Muscle of back (tissue), 11 donors: ENCODE results near the gene LSM14B. TPM values are rescaled to one million over a fixed set of nuclear protein-coding genes. Genes with fewer than 3 reads are reported as not detected.
A peak's percentile ranks its signal among the peaks of the same experiment; 100 is the strongest.
"Not testable (repeated sequence)": the region's sequence is repeated elsewhere in the genome, so short reads cannot be mapped to it uniquely, and the experiment has no call there.

Experiments
- DNase-seq, 3 donors: peaks; one replicate each; pipeline versions ENCODE4 v3.0.0 to v3.0.0-alpha.2; 2013
- polyA plus RNA-seq, 10 donors: library from polyadenylated mRNA; unstranded; fragments of 120-200 nt; gene quantifications; one replicate each; pipeline ENCODE4 v1.2.1, GENCODE V29; 2013; ENCODE audit not compliant: insufficient read length in 10 of 10

The LSM14B gene
- polyA plus RNA-seq, 10 donors, result 60.9 to 93.3 (median 79.6) TPM

DNA sequence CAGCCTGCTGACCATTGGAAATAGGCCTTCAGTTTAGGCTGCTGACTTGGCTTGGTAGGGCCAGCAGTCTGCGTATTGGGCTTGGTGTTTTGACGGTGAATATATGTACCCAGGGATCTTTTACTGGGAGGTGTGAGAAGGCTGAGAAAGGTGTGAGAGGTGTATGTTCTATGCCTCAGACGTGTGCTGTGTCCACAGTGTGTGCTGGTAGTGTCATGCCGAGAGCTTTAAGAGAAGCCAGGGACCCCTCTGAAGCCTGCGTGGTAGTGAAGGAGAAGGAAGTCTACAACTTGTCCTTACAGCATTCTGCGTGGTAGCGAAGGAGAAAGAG lies 23.4 kb downstream of the LSM14B start:
- DNase-seq, result no peak

DNA sequence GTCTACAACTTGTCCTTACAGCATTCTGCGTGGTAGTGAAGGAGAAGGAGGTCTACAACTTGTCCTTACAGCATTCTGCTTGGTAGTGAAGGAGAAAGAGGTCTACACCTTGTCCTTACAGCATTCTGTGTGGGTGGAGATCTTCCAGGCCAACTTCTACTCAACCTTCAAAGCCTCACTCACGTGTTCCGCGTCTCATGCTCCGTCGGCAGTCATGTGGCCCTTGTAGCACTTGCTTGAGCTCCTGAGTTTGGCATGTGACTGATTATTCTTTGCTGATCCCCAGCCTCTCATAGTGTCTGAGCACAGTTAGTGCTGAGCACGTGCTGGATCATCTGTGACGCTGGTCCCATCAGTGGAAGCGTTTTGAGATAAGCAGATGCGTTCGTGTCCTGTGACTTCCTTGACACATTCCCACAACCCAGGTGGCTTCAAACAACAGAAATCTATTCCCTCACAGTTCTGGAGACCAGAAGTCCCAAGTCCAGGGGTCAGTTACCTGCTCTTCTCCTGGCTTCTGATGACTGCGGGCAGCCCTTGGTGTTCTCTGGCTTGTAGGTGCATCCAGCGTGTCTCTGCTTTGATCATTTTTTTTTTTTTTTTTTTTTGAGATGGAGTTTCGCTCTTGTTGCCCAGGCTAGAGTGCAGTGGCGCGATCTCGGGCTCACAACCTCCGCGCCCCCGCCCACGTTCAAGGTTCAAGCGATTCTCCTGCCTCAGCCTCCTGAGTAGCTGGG lies 23.9 kb downstream of the LSM14B start:
- DNase-seq, result no peak

DNA sequence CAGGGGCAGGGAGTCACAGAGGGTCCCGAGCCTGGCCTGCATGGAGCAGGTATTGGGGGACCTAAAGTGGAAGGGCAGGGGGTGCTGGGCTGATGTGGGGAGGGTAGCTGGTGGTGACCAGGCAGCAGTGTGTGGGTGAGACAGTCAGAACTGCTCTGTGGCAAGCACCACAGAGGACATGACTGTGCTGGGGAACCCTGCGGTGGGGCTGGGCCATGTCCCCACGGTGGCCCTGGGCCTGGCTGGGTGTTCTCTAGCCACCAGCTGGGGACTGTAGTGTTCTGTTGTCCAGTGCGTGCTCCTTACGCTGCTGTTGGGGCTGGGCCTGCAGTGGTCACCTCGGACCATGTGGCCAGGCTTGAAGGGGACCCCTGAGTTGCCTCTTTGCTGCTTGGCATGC lies 24.9 kb downstream of the LSM14B start:
- DNase-seq, result no peak

DNA sequence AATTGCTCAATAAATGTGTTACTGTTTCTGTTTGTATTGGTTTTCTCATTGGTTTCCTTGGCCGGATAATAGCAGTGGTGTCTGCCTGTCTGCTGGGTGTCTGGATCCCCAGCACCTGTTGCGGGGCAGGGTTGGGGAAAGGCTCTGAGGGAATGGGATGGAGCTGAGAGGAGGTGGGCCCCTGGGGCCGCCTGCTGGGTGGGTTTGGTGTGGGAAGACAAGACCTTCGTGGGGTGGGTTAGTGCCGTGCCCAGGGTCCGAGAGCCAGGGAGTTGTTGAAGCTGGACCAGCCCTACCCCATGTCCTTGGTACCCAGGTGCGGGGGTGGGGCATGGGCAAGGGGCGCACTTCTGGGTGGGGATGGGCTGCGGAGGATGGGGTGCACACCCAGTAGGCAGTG lies 25.3 kb downstream of the LSM14B start:
- DNase-seq, result no peak

DNA sequence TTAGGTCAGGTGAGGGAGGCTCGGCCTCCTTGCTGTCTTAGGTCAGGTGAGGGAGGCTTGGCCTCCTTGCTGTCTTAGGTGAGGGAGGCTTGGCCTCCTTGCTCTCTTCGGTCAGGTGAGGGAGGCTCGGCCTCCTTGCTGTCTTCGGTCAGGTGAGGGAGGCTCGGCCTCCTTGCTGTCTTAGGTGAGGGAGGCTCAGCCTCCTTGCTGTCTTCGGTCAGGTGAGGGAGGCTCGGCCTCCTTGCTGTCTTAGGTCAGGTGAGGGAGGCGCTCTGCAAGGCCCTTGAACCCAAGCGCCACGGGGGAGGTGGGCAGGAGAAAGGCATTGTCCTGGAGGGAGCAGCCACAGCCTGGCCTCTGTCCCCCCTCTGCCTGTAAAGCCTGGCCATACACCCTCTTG lies 26.1 kb downstream of the LSM14B start:
- not testable (repeated sequence) for DNase-seq

DNA sequence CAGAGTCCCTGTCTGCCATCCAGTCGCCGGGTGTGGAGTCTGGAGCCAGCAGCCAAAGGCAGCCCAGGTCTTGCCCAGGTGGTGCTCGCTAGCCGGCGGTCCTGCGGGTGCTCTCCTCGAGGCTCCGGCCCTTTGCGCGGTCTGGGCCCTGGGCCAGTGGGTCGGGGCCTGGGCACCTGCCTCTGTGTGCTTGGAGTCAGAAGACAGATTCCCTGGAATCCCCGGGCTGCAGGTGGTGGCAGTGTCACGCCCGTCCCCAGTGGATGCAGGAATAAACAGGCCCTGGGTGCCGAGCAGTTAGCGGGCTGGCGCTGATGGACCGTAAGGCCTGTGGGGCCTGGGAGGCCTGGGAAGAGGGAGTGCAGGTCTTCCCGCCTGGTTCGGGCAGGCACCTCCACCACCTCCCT lies 26.6 kb downstream of the LSM14B start:
- DNase-seq, result no peak

DNA sequence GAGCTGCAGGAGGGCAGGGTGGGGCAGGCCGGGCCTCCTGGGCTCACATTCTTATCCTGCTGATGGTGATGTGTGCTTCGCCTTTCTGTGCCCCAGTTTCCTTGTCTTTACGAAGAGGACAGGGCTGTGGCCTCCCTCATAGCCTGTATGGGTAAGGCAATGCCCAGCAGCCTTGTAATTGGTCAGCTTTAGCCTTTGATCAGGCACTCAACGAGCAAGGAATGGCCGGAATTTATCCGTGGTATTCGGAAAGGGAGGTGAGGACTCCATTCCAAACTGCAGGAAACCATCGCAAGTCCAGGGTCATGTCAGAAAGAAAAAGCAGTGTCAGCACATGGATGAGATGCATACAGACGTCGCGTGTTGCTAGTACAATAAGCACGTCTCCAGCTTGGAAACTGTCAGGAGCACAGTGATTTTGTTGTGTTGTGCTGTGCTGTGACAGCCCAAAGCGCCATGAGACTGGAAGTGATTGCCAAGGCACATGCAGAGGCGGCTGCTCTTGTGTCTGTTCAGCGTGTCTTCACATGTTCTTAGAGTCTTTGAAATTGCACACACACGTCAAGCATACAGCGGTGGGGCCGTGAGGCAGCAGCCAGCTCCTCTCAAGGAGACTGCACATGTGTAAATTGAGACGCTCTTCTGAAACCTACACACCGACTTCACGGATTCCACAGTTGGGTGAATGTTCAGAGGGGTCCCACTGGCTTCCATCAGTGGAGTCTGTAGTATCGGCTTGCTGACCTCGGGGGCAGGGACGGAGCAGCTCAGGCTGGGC lies 27.4 kb downstream of the LSM14B start:
- peak in 1 of 3 donors; percentile 45 for DNase-seq

DNA sequence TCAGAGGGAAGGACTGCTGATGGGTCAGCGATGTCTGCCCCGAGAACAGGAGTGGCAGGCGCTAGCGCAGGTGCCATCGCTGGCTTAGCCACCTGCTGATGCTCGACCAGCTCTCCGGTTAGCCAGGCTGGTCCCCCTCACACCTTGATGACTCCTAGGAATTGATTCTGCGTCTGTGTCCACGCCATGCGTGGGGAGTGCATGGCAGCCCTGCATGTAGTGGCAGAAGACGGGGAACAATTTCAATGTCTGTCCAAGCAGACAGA lies 28.0 kb downstream of the LSM14B start:
- DNase-seq, result no peak

DNA sequence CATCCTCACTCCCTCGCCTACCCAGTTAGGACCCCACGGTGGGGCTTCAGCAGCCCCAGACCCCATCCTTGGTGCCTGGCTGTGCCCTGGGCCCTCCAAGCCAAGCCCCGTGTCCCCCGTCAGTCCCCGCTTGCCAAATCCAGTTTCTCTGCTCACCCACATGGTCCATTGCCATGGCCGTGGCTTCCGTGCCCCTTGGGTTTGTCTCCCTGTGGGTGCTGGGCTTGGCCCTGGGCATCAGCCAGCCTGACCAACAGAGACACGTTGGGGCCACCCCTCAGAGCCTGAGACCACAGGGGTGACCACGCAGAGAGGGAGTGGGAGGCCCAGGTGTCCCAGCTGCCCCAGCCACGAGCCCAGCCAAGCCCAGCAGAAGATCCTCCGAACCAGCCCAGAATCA lies 28.9 kb downstream of the LSM14B start:
- DNase-seq, result no peak

DNA sequence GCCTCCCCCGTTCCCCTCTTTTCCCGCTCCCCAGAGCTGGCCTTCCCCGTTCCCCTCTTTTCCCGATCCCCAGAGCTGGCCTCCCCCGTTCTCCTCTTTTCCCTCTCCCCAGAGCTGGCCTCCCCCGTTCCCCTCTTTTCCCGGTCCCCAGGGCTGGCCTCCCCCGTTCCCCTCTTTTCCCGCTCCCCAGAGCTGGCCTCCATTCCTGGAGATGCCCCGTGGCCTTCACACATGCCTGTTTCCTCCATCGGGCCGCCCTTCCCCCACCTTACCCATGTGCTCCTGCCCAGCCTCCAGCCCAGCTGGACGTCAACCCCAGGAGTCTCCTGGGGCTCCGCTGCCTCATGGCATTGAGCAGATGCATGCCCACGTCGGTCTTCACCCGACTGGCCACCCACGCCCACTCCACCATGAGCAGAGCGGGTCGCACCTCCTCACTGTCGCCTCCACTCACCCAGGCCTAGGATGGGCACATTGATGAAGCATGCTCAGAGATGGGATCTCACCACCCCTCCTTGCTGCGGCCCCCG lies 29.6 kb downstream of the LSM14B start:
- no peak for DNase-seq

DNA sequence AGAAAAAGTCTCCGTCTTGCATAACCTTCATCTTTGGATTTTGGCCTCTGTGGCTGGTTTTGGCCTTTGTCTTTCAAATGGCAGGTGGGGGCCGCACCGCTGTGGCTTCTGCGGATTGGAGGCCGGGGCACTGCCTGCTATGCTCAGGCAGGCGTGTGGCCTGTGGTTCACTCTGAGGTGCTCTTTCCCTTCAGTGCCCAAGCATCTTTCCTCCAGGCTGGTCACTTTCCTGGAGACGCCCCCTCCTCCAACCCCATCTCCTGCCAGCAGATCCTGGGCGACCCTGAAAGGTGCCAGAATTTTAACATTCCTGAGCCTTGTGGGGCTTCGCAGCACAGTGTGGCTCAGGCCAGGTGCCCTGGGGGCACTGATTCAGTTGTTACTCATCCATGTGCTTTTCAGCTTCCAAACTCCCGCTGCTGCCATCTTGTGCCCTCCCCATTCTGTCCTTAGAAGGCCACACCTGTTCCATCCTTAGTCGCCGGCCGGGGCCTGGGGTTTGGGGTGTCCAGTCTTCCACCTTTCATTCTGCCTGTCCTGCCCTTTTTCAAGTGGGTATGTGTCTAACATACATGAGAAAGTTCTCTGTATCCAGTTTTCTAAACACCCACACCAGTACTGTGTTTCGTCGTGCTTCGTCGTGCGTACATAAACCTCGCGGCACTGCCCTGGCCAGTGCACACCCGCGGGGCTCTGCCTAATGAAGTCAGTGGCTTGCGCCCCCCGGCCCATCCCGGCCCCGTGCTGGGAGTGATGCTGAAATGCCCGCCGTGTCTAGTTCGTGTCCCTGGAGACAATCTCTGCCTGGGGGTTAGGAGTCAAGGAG lies 33.4 kb downstream of the LSM14B start:
- DNase-seq, result no peak

DNA sequence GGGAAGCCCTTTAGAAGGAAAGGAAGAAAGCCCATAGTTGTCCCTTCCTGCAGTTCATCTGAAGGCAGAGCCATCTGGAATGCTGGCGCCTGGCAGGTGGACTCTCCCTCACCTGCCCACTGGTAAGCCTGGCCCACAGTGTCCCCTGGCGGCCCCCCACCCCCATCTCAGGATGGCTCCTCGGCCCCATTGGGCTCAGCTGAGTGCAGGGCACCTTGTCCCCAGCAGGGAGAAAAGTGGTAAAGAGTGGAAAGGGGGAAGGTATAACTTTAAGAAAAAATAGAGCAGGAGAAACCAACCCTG lies 33.9 kb downstream of the LSM14B start:
- no peak for DNase-seq

DNA sequence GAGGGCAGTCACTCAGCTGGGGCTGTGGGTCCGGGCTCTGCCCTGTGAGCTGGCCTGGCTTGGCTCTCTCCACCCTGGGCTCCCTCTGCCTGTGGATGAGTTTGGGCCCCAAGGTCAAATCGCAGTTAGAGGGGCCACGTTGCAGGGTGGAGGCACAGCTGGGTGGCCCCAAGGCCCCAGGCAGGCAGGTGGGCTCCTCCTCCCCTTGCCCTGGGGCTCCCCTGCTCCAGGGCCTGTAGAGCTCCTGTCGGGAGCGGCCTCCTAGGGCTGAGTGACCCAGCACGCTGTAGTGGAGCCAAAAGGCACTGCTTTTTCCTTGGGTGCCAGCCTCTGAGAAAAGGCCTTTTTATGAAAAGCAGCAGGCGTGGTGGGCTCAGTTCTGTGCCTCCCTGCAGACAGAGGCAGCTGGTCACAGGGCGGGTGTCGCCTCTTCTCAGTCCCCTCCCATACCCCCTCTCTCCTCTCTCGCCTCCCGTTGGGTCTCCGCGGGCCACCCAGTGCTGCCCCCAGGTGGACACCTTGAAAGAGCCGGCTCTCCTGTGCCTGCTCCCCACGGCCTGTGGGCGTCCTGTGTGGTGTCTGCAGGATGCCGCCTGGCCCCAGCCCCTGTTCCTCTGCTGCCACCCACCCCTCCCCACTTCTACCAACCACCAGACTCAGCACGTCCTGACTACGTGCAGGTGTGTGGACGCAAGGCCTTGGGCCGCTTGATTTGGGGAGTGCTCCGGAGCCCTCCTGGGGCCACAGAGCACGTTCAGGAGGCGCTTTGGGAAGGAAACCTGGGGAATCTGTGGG lies 34.5 kb downstream of the LSM14B start:
- DNase-seq, result peak in 2 of 3 donors; percentile 49 to 70

DNA sequence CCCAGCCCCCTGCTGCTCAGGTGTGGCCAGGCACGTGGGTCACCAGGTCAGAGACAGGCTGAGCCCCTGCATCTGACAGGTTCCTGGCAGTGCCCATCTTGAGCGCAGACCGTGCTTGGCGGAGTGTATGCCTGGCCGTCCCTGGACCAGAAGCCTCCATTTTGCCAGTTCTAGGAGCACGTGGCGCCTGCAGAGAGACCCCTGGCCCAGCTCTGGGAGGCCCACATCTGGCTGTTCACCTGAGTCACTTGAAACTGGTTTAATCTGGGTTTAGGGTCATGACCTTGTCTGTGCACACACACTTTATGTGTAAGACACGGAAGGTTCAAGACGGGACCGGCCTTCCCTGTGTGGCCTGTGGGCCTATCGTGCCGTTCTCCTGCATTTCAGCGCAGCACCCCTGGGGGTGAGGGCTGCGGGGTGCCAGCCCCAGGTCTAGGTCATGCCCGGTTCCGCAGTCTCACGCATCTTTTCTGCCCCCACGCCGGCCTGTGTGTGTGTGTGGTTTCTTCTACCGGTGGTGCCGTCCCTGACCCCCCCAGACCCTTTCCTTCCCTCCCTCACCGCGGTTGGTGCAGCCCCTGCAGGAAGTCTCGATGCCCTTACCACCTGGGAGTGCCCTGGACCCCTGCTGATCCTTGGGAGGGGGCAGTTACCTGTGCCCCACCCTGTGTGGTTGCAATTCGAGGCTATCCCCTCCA lies 35.3 kb downstream of the LSM14B start:
- no peak for DNase-seq

DNA sequence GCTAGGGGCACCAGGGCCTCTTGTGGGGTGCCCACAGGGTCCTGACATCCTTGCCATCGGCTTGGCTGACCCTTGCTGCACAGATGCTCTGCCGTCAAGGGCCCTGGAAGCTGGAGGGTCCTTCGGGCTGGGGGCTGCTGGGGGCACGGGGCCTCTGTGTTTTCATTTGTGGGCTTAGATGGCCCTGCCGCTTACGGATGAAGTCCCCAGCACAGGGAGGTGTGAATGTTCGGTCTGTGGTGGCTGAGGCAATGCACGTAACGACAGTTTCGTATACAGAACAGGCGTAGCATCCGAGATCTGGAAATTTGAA lies 35.8 kb downstream of the LSM14B start:
- no peak for DNase-seq

DNA sequence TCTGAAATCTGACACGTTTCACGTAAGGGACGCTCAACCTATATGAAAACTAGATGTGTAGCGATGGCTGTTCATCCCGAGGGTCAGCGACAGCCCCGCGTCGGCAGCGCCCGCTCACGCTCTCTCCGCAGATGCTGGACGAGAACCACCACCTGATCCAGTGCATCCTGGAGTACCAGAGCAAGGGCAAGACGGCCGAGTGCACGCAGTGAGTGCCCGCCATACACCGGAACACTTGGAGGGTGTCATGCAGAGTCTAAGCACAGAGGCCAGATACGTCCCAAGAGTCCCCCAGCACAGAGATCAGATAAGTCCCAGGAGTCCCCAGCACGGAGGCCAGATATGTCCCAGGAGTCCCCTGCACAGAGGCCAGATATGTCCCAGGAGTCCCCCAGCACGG lies 36.3 kb downstream of the LSM14B start:
- DNase-seq, result no peak

DNA sequence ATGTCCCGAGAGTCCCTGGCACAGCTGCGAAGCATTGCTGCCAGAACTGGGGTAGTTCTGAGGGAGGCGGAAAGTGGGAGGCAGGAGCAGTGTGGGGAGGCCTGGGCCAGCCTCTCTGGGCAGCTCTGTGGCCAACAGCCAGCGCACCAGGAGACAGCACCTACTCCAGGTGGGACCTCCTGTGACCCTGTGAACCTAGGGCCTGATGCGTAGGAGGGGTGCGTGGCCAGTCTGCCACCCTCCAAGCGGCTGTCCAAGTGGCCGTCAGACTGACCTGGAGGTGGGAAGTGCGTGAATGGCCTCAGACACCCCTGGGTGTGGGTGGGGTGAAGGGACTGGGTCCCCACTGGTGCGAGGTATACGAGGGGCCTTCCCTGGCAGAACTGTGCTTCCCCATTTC lies 36.8 kb downstream of the LSM14B start:
- DNase-seq, result no peak

DNA sequence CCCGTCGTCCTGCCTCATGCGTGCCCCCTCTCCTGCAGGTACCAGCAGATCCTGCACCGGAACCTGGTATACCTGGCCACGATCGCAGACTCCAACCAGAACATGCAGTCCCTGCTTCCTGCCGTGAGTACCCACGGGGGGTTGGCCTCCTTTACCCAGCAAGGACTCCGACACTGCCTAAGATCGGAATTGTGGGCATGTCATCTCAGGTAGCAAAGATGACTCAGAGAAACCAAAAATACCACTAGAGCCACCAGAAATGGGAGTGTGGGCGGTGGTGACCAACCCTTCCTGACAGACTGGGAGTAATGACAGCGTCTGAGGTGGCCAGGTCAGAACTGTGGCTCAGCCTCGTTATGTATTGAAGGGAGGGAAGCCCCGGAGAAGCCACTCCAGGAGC lies 37.6 kb downstream of the LSM14B start:
- no peak for DNase-seq

DNA sequence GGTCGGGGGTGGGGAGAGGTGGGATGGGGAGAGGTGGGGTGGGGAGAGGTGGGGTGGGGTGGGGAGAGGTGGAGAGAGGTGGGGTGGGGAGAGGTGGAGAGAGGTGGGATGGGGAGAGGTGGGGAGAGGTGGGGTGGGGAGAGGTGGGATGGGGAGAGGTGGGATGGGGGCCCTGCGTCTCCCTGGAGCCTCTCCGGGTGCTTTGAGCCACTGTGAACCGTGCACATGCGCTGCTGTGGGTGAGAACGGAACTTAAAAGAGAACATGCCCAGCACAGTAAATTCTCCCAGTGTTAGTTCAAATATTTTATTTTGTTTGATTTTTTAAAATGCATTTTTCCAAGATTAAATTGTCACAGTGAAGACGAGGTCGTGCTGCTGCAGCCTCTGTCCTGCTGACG lies 38.0 kb downstream of the LSM14B start:
- no peak for DNase-seq

DNA sequence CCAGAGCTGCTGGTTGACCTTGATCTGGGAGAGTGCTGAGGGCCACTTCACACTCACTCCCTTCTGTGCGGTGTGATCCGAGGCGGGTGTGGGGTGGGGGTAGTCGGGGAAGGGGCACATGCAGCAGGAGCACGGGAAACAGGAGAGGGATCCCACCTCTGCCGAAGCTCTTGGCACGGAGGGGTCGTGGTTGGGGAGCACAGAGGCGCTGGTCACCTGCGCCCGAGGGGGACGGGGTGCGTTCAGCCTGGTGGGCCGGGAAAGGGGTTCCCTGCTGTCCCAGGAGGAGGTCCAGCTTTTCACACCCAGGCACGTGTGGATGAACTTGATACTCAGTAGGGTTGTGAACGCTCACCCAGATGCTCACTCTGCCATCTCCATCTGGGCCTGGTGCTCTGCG lies 38.6 kb downstream of the LSM14B start:
- no peak for DNase-seq

DNA sequence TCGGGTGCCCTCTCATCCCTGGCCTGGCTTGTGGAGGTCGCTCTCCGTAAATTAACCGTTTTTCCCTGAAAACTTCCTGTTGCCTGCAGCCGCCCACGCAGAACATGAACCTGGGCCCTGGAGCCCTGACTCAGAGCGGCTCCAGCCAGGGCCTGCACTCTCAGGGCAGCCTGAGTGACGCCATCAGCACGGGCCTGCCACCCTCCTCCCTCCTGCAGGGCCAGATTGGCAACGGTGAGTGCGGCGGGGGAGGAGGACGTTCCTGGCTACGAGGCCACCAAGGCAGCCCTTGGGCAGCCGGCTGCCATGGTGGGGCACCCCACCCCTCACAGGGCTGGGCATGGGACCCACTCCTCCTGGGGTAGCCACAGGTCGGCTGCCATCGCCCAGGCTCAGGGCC lies 39.1 kb downstream of the LSM14B start:
- DNase-seq, result no peak
